Colonic mucosa (tissue), 4 donors: ENCODE measurements around the gene MCCC2. TPM values are rescaled to one million over a fixed set of nuclear protein-coding genes. Genes with fewer than 3 reads are reported as not detected.

ENCODE experiments used
- DNase-seq: peaks from one replicate; pipeline ENCODE4 v3.0.0-alpha.2; 2020
- H3K27ac ChIP-seq: fragments of 200-600 bp; one replicate; pipeline ENCODE4 v1.8.0; 2021
- H3K27me3 ChIP-seq: fragments of 200-600 bp; one replicate; pipeline ENCODE4 v1.8.0; 2021
- H3K36me3 ChIP-seq: fragments of 200-600 bp; one replicate; pipeline ENCODE4 v1.8.0; 2021
- H3K4me1 ChIP-seq: fragments of 200-600 bp; one replicate; pipeline ENCODE4 v1.8.0; 2021; ENCODE audit warnings: mild to moderate bottlenecking
- H3K4me3 ChIP-seq: fragments of 200-600 bp; one replicate; pipeline ENCODE4 v1.8.0; 2021
- H3K9ac ChIP-seq, 2 donors: one replicate each; pipeline ENCODE4 v1.7.0; 2013; ENCODE audit warnings: control low read depth in 2 of 2, low read depth in 2 of 2, low read length in 2 of 2
- H3K9me3 ChIP-seq: fragments of 200-600 bp; one replicate; pipeline ENCODE4 v1.8.0; 2021
- intact Hi-C: fragments of 100-400 bp; cut with DNase I; formaldehyde crosslinking; loops from one replicate; pipeline ENCODE4 v1.14.1; 2022
- total RNA-seq, 2 donors: library from RNA; stranded (reverse); fragmentation: NEBNext Ultra II Directional in 1 of 2; extraction: Animal tissue kit (Norgen Biotek cat#: 25700) in 1 of 2; gene quantifications; one replicate each; pipeline ENCODE4 v1.2.1, GENCODE V29; 2021
- TF ChIP-seq, protein P1 (sequence below): fragments of 200-600 bp; IDR thresholded peaks from one replicate; pipeline ENCODE4 v1.8.0; 2022; ENCODE audit warnings: antibody characterized with exemption, mild to moderate bottlenecking
- donor health status: healthy.
- donor health status: DM: no; HTN: no; CAD: no.
- donor health status: DM: no; HTN: no; CAD: no.

MCCC2 gene
- total RNA-seq, 2 donors from 2014 or later, result 56.8 to 68.7 TPM

DNA sequence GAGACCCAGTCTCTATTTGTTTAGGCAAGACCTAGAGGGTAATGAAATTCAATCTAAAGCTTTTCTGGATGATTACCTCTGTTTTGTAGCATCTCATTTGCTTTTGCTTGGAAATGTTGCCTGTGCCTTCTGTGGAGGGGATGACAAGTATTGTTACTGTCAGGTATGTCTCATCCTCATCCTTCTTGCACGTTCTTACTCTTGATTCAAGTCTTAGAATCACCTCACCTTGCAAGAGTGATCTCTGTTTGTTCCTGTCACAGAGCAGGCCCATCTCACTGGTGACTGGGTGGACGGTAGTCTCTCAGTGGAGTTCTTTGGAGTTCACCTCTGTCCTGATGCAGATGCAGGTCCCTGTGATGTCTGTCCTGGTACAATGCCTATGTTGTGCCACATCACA, 33.5 kb downstream of the MCCC2 start:
- no peak overlapping the region for H3K9ac ChIP-seq
- no peak overlapping the region for H3K4me3 ChIP-seq
- no peak overlapping the region for H3K27ac ChIP-seq
- no peak for DNase-seq
- intact Hi-C loops, result no loop called here
- no peaks in the 10 kb centered on the region for H3K36me3 ChIP-seq
- H3K9me3 ChIP-seq, result no peaks in the 10 kb centered on the region
- no peaks in the 10 kb centered on the region for H3K27me3 ChIP-seq
- H3K4me1 ChIP-seq, result no peaks in the 10 kb centered on the region
- TF ChIP-seq, protein P1, sequence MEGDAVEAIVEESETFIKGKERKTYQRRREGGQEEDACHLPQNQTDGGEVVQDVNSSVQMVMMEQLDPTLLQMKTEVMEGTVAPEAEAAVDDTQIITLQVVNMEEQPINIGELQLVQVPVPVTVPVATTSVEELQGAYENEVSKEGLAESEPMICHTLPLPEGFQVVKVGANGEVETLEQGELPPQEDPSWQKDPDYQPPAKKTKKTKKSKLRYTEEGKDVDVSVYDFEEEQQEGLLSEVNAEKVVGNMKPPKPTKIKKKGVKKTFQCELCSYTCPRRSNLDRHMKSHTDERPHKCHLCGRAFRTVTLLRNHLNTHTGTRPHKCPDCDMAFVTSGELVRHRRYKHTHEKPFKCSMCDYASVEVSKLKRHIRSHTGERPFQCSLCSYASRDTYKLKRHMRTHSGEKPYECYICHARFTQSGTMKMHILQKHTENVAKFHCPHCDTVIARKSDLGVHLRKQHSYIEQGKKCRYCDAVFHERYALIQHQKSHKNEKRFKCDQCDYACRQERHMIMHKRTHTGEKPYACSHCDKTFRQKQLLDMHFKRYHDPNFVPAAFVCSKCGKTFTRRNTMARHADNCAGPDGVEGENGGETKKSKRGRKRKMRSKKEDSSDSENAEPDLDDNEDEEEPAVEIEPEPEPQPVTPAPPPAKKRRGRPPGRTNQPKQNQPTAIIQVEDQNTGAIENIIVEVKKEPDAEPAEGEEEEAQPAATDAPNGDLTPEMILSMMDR, result no peak

DNA sequence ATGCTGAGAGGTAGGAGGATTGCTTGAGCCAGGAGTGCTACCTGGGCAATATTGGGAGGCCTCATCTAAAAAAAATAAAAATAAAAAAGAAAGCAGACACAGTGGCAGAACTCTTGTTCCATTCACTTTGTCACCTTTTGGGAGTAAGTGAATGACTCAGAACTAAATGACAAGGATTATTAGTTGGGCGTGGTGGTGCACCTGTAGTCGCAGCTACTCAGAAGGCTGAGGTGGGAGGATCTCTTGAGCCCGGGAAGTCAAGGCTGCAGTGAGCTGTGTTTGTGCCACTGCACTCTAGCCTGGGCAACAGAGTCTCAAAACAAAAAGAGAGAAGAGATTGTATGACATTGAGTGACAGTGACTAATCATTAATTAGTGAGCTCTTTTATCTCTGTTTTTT, 34.1 kb downstream of the MCCC2 start:
- Histone ChIP-seq H3K9ac (no peak overlapping the region), H3K4me3 (no peak overlapping the region), H3K9me3 (no peaks in the 10 kb centered on the region), H3K36me3 (no peaks in the 10 kb centered on the region), H3K27me3 (no peaks in the 10 kb centered on the region), H3K4me1 (no peaks in the 10 kb centered on the region), H3K27ac (no peak overlapping the region)
- intact Hi-C loops, result no loop called here
- DNase-seq, result no peak
- TF ChIP-seq, protein P1, result no peak

DNA sequence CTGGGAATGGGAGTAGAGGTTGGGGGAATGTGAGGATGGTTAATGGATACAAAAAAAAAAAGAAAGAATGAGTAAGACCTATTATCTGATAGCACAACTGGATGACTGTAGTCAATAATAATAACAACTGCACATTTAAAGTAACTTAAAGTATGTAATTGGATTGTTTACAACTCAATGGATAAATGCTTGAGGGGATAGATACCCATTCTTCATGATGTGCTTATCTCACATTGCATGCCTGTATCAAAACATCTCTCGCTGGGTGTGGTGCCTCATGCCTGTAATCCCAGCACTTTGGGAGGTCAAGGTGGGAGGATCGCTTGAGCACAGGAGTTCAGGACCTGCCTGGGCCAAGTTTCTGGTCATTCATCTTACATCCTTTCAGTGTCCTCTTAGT, 34.6 kb downstream of the MCCC2 start:
- intact Hi-C loops, result no loop called here
- Histone ChIP-seq H3K9ac (no peak overlapping the region), H3K36me3 (no peaks in the 10 kb centered on the region), H3K4me1 (no peaks in the 10 kb centered on the region), H3K27me3 (no peaks in the 10 kb centered on the region), H3K27ac (no peak overlapping the region), H3K4me3 (no peak overlapping the region), H3K9me3 (no peaks in the 10 kb centered on the region)
- TF ChIP-seq, protein P1, result no peak
- no peak for DNase-seq

- TF ChIP-seq, protein P1, result no peak
- no peaks in the 10 kb centered on the region for H3K4me1 ChIP-seq
- H3K27ac ChIP-seq, result no peak overlapping the region
- DNase-seq, result no peak
- no peaks in the 10 kb centered on the region for H3K9me3 ChIP-seq
- H3K36me3 ChIP-seq, result no peaks in the 10 kb centered on the region
- intact Hi-C loops, result no loop called here
- H3K27me3 ChIP-seq, result no peaks in the 10 kb centered on the region
- no peak overlapping the region for H3K9ac ChIP-seq
- no peak overlapping the region for H3K4me3 ChIP-seq
Measured at GRCh38 chr5:71623221-71623794, 36.2 kb downstream of the MCCC2 start.

- intact Hi-C loops, result no loop called here
- TF ChIP-seq, protein P1, result no peak
- no peaks in the 10 kb centered on the region for H3K4me1 ChIP-seq
- H3K36me3 ChIP-seq, result no peaks in the 10 kb centered on the region
- DNase-seq, result no peak
- no peak overlapping the region for H3K27ac ChIP-seq
- no peak overlapping the region for H3K9ac ChIP-seq
- H3K4me3 ChIP-seq, result no peak overlapping the region
- H3K27me3 ChIP-seq, result no peaks in the 10 kb centered on the region
- no peaks in the 10 kb centered on the region for H3K9me3 ChIP-seq
Measured at GRCh38 chr5:71629950-71630349, 42.8 kb downstream of the MCCC2 start.

DNA sequence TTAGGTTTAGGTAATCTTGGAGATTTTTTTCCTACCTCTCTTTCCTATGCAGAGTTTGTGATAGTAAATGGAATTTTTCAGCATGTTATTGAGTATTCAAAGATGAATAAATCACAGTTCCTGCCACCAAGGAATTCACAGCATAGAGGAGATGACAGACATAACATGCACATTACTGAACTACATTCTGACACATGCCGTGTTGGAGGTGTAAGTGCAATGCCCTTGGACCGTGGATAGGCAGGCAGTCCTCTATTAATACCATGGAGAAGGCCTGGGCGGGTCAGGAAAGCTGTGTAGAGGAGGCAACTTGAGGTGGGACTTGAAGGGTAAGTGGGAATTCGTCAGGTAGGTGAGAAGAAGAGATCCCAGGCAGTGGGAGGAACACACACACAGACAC, 43.9 kb downstream of the MCCC2 start:
- Histone ChIP-seq H3K27ac (no peak overlapping the region), H3K9me3 (no peaks in the 10 kb centered on the region), H3K4me3 (no peak overlapping the region), H3K4me1 (no peaks in the 10 kb centered on the region), H3K36me3 (no peaks in the 10 kb centered on the region), H3K27me3 (no peaks in the 10 kb centered on the region), H3K9ac (no peak overlapping the region)
- DNase-seq, result no peak
- intact Hi-C loops, result no loop called here
- TF ChIP-seq, protein P1, result no peak
